Endothelial cell of umbilical vein (primary cell): ENCODE data around the gene ROBO2.

Experiments used
- EZH2 ChIP-seq: IDR thresholded peaks from 2 replicates; pipeline ENCODE4 v1.6.1; 2012; ENCODE audit warnings: borderline replicate concordance, low read depth, mild to moderate bottlenecking, moderate library complexity, low read length, inconsistent platforms; ENCODE audit not compliant: severe bottlenecking
- FOS ChIP-seq: IDR thresholded peaks from 2 replicates; pipeline ENCODE4 v1.6.1; 2011; ENCODE audit warnings: mild to moderate bottlenecking, low read length, moderate library complexity, borderline replicate concordance; ENCODE audit not compliant: insufficient read depth
- GATA2 ChIP-seq: IDR thresholded peaks from 2 replicates; pipeline ENCODE4 v1.7.0; 2011; ENCODE audit warnings: low read depth, mild to moderate bottlenecking, moderate library complexity, mixed read lengths, low read length; ENCODE audit not compliant: insufficient read length, insufficient read depth
- JUN ChIP-seq: IDR thresholded peaks from 2 replicates; pipeline ENCODE4 v1.6.1; 2011; ENCODE audit warnings: borderline replicate concordance, low read depth; ENCODE audit not compliant: insufficient read length, insufficient read depth
- MYC ChIP-seq: IDR thresholded peaks from one replicate; pipeline ENCODE4 v1.6.1; 2011; ENCODE audit warnings: mild to moderate bottlenecking, low read depth, low read length
- POLR2A ChIP-seq: IDR thresholded peaks from 2 replicates; pipeline ENCODE4 v1.6.1; 2012; ENCODE audit warnings: low read depth, mild to moderate bottlenecking, control low read depth, low read length
- POLR2AphosphoS5 ChIP-seq: IDR thresholded peaks from 2 replicates; pipeline ENCODE4 v1.6.1; 2012; ENCODE audit warnings: low read depth, mild to moderate bottlenecking, control low read depth, low read length, moderate library complexity; ENCODE audit not compliant: insufficient read depth
- TF ChIP-seq, protein P1 (sequence below), 2 donors: IDR thresholded peaks; 1 replicate in 1 of 2; 2 replicates in 1 of 2; pipeline ENCODE4 v1.5.1; 2011; ENCODE audit warnings: low read length in 2 of 2, mild to moderate bottlenecking in 2 of 2, moderate library complexity in 2 of 2, control low read depth in 1 of 2, inconsistent platforms in 1 of 2, low read depth in 1 of 2; ENCODE audit not compliant: insufficient read depth in 1 of 2; ENCODE audit errors: extremely low read depth in 1 of 2
- TF ChIP-seq, protein P2 (sequence below): IDR thresholded peaks from 2 replicates; pipeline ENCODE4 v1.6.1; 2011; ENCODE audit not compliant: insufficient read depth, insufficient read length

DNA sequence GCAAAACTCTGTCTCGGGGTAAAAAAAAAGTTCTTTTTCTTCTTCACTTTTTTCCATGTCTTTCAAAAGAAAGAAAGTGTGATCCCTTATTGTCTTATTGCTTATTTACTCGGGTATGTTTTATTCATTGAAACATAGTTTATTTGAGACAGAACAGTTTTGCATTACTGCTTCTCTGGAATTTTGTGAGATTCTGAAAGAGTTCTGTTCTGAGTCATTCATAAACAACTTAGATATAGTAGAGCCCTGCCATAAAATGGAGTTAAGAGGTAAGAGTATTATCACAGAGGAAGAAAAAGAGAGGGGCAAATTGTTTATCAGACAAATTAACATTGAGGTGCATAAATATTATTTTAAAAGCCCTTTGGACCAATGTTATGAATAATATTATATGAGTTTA, 522.2 kb downstream of the ROBO2 start:
- TF ChIP-seq POLR2AphosphoS5 (no peak), EZH2 (no peak), FOS (no peak), POLR2A (no peak), MYC (no peak), JUN (no peak), GATA2 (no peak)
- TF ChIP-seq, protein P1, sequence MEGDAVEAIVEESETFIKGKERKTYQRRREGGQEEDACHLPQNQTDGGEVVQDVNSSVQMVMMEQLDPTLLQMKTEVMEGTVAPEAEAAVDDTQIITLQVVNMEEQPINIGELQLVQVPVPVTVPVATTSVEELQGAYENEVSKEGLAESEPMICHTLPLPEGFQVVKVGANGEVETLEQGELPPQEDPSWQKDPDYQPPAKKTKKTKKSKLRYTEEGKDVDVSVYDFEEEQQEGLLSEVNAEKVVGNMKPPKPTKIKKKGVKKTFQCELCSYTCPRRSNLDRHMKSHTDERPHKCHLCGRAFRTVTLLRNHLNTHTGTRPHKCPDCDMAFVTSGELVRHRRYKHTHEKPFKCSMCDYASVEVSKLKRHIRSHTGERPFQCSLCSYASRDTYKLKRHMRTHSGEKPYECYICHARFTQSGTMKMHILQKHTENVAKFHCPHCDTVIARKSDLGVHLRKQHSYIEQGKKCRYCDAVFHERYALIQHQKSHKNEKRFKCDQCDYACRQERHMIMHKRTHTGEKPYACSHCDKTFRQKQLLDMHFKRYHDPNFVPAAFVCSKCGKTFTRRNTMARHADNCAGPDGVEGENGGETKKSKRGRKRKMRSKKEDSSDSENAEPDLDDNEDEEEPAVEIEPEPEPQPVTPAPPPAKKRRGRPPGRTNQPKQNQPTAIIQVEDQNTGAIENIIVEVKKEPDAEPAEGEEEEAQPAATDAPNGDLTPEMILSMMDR (IDR thresholded peaks at IDR 0.05; ENCODE audit: extremely low read depth in 1 of 2, insufficient read depth in 1 of 2, low read depth in 1 of 2, low read length in 2 of 2) = no peak
- TF ChIP-seq, protein P2, sequence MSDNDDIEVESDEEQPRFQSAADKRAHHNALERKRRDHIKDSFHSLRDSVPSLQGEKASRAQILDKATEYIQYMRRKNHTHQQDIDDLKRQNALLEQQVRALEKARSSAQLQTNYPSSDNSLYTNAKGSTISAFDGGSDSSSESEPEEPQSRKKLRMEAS = no peak
